Brain microvascular endothelial cell (primary cell): Measurements from ENCODE around the gene MAPK9.
"Not testable (repeated sequence)": the region's sequence is repeated elsewhere in the genome, so short reads cannot be mapped to it uniquely, and the experiment has no call there.

Experiments
- DNase-seq: peaks from one replicate; pipeline ENCODE4 v3.0.0-alpha.2; 2020
- H3K27ac ChIP-seq: fragments of 250-450 bp; sonication (Bioruptor Pico); 2 replicates; pipeline ENCODE4 v1.5.1; 2020; ENCODE audit warnings: mild to moderate bottlenecking, moderate library complexity
- H3K27me3 ChIP-seq: fragments of 250-450 bp; sonication (Bioruptor Pico); replicated peaks from 2 replicates; pipeline ENCODE4 v1.5.1; 2020; ENCODE audit warnings: mild to moderate bottlenecking
- H3K36me3 ChIP-seq: fragments of 250-450 bp; sonication (Bioruptor Pico); replicated peaks from 2 replicates; pipeline ENCODE4 v1.5.1; 2020; ENCODE audit warnings: mild to moderate bottlenecking
- H3K4me3 ChIP-seq: 2 replicates; pipeline ENCODE4 v1.5.1; 2011; ENCODE audit warnings: low read depth, mild to moderate bottlenecking, control low read depth, low read length, moderate library complexity
- CTCF ChIP-seq: IDR thresholded peaks from 2 replicates; pipeline ENCODE4 v1.5.1; 2011; ENCODE audit warnings: low read depth, mild to moderate bottlenecking, moderate library complexity, low read length, control low read depth, inconsistent platforms; ENCODE audit errors: missing control alignments
- in situ Hi-C: cut with HindIII; loops from 2 replicates; pipeline ENCODE4 v1.10.0; 2017; ENCODE audit warnings: low sequenced_read_pairs, low pct_ligation_motif_present

Gene MAPK9

GRCh38 chr5:180303226-180304015 lies 11.5 kb upstream of the MAPK9 start:
- no peaks in the 10 kb centered on the region for H3K27me3 ChIP-seq
- no peak overlapping the region for H3K4me3 ChIP-seq
- in situ Hi-C loops = no loop called here
- no peak for TF ChIP-seq CTCF
- peaks cover 61% of the 10 kb centered on the region for H3K36me3 ChIP-seq
- no peak overlapping the region for H3K27ac ChIP-seq
- no peak for DNase-seq

- in situ Hi-C loops = no loop called here
These were observed 10.4 kb upstream of the MAPK9 start for GRCh38 chr5:180302256-180302655.

GRCh38 chr5:180301253-180301652 lies 9.4 kb upstream of the MAPK9 start:
- H3K27me3 ChIP-seq = no peaks in the 10 kb centered on the region
- H3K4me3 ChIP-seq = no peak overlapping the region
- no peak for DNase-seq
- in situ Hi-C loops = no loop called here
- no peak overlapping the region for H3K27ac ChIP-seq
- no peak for TF ChIP-seq CTCF
- H3K36me3 ChIP-seq = peaks cover 46% of the 10 kb centered on the region

More at GRCh38 chr5:180302256-180302655, 10.4 kb upstream of the MAPK9 start:
- Histone ChIP-seq H3K36me3 (peaks cover 54% of the 10 kb centered on the region), H3K4me3 (no peak overlapping the region), H3K27me3 (no peaks in the 10 kb centered on the region), H3K27ac (no peak overlapping the region)
- no peak for TF ChIP-seq CTCF
- no peak for DNase-seq

- TF ChIP-seq CTCF = no peak
- H3K27ac ChIP-seq = no peak overlapping the region
- H3K27me3 ChIP-seq = no peaks in the 10 kb centered on the region
- H3K4me3 ChIP-seq = no peak overlapping the region
- in situ Hi-C loops = no loop called here
- DNase-seq = no peak
- peaks cover 33% of the 10 kb centered on the region for H3K36me3 ChIP-seq
These were observed 7.6 kb upstream of the MAPK9 start for GRCh38 chr5:180299526-180299925.

- DNase-seq, in situ Hi-C loops, H3K27ac ChIP-seq, H3K4me3 ChIP-seq, H3K27me3 ChIP-seq: not testable (repeated sequence)
- H3K36me3 ChIP-seq = peaks cover 29% of the 10 kb centered on the region
These were observed 7.1 kb upstream of the MAPK9 start for GRCh38 chr5:180299014-180299413.

- Histone ChIP-seq H3K4me3 (no peak overlapping the region), H3K36me3 (peaks cover 22% of the 10 kb centered on the region), H3K27ac (peak overlapping the region; percentile 29), H3K27me3 (no peaks in the 10 kb centered on the region)
- in situ Hi-C loops = no loop called here
- no peak for DNase-seq
- TF ChIP-seq CTCF = no peak
These were observed 5.9 kb upstream of the MAPK9 start for GRCh38 chr5:180297587-180298282.
